KBM-7 (cell line): Measurements from ENCODE around the gene GPA33.
A peak's percentile ranks its signal among the peaks of the same experiment; 100 is the strongest.

ENCODE experiments used
- DNase-seq: peaks from one replicate; pipeline ENCODE4 v3.0.0-alpha.2; 2015
- in situ Hi-C: fragments of 300-500 bp; cut with MboI; formaldehyde crosslinking; loops from 2 replicates; pipeline ENCODE4 v1.14.3; 2020; ENCODE audit warnings: low sequenced_read_pairs, low pct_unique_long_range_greater_than_20kb, mixed read lengths

Gene GPA33

GRCh38 chr1:167016100-167016750 is 74.0 kb downstream of the GPA33 start:
- in situ Hi-C loops, result no loop called here
- DNase-seq, result peak; percentile 58

DNA sequence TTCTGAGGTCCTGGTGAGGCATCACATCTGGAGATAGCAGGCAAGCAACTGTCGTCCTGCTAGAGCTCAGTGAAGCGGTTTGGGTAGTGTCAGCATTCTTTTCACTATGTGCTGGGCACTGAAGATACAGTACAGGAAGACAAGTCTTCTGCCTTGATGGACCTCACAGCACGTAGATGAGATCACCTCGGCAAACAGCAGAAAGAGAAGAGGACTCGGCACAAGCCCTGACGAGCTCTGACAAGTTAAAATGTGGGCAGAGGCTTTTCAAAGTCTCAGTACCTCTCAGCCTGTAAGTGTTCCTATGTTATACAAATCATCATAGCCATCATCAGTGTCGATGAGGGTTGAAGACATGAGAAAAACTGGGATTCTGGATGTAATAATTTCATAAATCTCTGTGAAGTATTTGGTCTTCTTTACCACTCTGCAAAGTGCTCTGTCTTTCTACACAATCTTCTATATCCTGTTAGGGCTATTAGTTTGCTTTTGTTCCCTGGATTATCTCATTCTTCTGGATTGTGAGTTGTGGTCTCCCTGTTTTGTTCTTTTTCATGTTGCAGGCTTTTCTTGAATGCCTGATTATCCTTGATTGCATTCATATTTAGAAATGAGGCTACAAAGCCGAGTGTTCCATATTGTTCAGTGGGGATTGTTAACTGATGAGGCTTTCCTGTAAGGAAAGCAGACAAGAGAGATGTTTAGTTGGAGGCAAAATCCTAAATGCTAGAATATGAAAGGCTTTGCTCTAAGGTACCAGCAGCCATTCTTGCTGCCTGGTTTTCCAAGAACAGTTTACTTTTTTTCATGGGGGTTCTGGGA is 76.9 kb downstream of the GPA33 start:
- no peak for DNase-seq
- in situ Hi-C loops, result no loop called here

DNA sequence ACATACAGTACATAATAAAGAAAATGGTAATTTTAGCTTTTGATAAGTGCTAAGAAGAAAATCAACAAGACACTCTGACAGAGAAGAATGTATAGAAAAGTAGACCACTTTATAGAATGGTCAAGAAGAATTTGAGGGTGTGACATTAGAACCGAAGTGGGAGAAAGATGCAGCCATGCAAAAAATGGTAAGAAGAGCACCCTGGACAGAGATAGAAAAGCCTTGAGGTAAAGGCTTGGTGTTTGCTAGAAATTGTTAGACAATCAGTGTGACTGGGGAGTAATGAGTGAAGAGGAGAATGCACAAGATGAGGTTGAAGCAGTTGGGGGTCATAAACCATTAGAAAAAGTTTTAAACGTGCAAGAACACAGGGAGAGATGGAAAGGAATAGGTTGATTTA is 77.6 kb downstream of the GPA33 start:
- in situ Hi-C loops, result no loop called here
- no peak for DNase-seq

- no peak for DNase-seq
- in situ Hi-C loops, result no loop called here
These were observed 78.5 kb downstream of the GPA33 start for GRCh38 chr1:167011560-167012191.

DNA sequence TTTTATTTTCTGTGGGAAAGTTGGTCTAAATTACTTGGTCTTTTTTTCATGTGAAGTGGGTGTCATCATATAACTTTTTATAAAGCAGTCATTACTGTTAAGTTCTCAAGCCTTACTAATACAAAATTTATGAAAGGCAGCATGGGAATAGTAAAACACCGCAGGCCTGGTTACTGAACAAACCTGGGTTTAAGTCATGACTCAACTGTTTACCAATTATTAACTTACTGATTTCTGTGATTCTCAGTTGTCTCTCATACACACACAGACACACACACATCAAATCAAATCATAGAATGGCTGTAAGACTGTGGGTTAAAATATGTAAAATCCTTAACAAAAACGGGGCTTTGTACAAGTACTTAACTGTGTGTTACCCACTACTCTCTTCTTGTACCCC is 86.5 kb downstream of the GPA33 start:
- in situ Hi-C loops, result no loop called here

More for the DNA sequence above, 86.5 kb downstream of the GPA33 start:
- DNase-seq, result no peak
